Omental fat pad (tissue), 4 donors: ENCODE measurements around the gene TGFB1. TPM values are rescaled to one million over a fixed set of nuclear protein-coding genes. Genes with fewer than 3 reads are reported as not detected.
A peak's percentile ranks its signal among the peaks of the same experiment; 100 is the strongest.
"Not testable (repeated sequence)": the region's sequence is repeated elsewhere in the genome, so short reads cannot be mapped to it uniquely, and the experiment has no call there.

Source experiments
- ATAC-seq: fragments of 150-250 bp; one replicate; pipeline ENCODE4 v1.9.1; 2016; ENCODE audit warnings: mild to moderate bottlenecking, moderate library complexity; ENCODE audit not compliant: low FRiP score
- DNase-seq: peaks from one replicate; pipeline ENCODE4 v3.0.0-alpha.2; 2019; ENCODE audit warnings: low spot score
- total RNA-seq, 4 donors: library from RNA; depleted of rRNA; stranded (reverse); fragments of >200 nt; gene quantifications; one replicate each; pipeline ENCODE4 v1.1.0, GENCODE V29; 2016
- TF ChIP-seq, protein P1 (sequence below), 3 donors: fragments of 450-650 bp; IDR thresholded peaks; one replicate each; pipeline ENCODE4 v1.5.1; 2016 to 2017; ENCODE audit warnings: antibody characterized with exemption in 3 of 3, mild to moderate bottlenecking in 3 of 3, moderate library complexity in 2 of 3

Gene TGFB1
- total RNA-seq, 4 donors from 2014 or later: 17.6 to 43.0 (median 25.2) TPM

DNA sequence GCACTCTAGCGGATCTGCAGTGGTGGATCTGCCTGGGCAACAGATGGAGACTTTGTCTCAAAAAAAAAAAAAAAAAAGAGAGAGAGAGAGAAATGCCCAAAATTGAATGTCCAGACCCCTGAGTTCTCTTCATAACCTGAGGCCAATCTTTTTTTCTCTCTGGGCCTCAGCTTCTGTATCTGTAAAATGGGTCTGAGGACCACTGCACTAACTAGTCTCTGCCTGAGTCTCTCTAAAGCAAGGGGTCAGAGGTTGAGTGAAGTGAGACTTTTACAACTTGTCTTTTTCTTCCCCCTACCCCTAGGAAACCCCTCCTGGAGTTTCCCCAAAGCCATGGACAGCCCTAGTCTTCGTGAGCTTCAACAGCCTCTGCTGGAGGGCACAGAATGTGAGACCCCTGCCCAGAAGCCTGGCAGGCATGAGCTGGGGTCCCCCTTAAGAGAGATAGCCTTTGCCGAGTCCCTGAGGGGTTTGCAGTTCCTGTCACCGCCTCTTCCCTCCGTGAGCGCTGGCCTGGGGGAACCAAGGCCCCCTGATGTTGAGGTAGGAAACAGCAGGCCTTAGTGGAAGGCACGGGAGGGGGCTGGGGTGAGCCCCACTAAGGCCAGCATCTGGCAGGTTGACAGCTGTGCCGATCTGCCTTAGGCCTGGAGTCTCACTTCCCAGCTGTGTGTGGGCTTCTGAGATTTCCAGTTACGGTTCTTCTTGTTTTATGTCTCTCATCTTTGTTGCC lies 24.4 kb upstream of the TGFB1 start:
- TF ChIP-seq, protein P1, sequence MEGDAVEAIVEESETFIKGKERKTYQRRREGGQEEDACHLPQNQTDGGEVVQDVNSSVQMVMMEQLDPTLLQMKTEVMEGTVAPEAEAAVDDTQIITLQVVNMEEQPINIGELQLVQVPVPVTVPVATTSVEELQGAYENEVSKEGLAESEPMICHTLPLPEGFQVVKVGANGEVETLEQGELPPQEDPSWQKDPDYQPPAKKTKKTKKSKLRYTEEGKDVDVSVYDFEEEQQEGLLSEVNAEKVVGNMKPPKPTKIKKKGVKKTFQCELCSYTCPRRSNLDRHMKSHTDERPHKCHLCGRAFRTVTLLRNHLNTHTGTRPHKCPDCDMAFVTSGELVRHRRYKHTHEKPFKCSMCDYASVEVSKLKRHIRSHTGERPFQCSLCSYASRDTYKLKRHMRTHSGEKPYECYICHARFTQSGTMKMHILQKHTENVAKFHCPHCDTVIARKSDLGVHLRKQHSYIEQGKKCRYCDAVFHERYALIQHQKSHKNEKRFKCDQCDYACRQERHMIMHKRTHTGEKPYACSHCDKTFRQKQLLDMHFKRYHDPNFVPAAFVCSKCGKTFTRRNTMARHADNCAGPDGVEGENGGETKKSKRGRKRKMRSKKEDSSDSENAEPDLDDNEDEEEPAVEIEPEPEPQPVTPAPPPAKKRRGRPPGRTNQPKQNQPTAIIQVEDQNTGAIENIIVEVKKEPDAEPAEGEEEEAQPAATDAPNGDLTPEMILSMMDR (IDR thresholded peaks at IDR 0.05): no peak
- no peak for ATAC-seq
- no peak for DNase-seq

DNA sequence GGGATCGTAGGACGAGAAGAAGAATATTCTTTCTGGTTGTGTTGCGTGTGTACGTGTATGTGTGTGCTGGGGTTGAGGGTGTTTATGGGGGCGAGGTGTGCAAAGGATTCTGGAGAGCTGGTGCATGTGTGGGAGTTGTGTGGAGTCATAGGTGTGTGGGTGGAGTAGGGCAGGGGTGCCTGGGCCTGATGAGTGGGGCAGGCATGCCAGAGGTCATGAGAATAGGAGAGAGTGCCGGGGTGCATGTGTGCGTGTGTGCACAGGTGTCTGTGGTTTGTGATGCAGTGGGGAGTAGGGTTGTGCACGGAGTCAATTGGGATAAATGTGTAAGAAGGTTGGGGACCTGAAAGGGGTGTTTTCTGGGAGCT lies 23.3 kb upstream of the TGFB1 start:
- peak; percentile 78 for ATAC-seq
- TF ChIP-seq, protein P1 (IDR thresholded peaks at IDR 0.05): no peak
- no peak for DNase-seq

DNA sequence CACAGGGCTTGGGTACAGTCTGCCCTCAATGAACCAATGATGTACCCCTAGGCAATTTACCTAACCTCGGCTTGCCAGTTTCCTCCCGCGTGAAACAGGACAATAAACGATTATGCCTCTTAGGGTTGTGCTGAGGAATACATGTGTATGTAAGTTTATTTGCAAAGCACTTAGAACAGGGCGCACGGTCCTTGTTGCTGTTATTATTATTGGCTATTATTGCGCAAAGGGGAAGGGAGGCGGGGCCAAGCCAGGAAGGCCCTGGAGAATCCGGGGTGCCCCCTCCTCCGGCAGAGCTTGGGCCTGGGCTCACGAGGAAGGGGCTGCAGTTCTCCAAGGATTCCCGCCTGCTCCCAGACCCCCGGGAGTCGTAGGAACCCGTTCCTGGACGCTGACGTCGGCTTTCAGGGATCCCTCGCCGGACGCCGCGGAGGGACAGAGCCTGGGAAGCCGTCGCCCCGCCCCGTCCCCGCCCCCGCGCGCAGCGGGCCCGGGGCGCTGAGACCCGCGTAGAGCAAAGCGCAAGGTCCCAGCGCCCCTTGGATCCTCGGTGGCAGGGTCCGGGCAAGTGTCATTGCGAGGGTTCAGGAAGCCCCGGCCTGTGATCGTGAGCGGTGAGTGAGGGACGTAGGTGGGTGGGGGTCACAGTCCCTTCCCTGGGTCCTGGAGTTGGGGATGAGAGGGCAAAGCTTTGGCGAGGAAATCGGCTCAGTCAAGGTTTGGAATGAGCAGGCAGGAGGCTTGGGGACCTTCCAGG lies 22.7 kb upstream of the TGFB1 start, which contains the start of gene TMEM91:
Gene TMEM91 (plus strand): TSS at position 293 of the 757 bp plus-strand sequence. CDS start 1,777 bp downstream, outside the sequence.
- TF ChIP-seq, protein P1 (IDR thresholded peaks at IDR 0.05): no peak
- ATAC-seq (peak; percentile 54), DNase-seq (no peak)

DNA sequence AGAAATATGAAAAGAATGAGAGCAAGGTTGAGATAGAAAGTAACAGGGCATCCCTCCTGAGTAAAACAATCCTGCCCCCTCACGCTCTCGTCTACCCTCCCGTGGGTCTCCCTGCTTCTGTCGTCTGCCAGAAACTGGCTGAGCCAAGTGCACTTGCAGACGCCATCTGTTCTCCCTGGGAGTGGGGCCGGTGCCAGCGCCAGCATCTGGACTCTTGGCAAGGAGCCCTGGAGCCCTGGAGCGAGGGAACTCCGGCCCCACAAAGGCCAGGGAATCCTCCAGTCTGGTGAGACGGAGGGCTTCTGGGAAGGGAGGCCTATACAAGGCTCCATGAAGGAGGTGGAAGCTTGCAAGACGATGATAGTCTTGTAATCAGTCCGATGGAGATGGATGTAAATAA lies 20.3 kb upstream of the TGFB1 start:
- no peak for DNase-seq
- TF ChIP-seq, protein P1 (IDR thresholded peaks at IDR 0.05): no peak
- no peak for ATAC-seq

DNA sequence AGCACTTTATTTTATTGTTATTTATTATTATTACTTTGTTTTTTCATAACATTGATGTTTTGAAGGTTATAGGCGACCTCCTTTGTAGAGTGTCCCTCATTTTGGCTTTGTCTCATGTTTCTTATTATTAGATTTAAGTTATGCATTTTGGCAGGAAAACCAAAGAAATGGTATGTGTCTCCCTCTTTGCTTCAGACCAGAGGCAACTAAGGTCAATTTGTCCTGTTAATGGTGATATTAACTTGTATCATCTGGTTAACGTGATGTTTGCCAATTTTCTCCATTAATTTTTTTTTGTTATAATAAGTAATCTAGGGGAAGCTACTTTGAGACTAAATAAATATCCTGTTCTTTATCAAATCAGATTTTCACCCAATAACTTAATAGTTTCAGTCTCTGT lies 18.8 kb upstream of the TGFB1 start:
- ATAC-seq (no peak), DNase-seq (no peak)
- TF ChIP-seq, protein P1 (IDR thresholded peaks at IDR 0.05): no peak

DNA sequence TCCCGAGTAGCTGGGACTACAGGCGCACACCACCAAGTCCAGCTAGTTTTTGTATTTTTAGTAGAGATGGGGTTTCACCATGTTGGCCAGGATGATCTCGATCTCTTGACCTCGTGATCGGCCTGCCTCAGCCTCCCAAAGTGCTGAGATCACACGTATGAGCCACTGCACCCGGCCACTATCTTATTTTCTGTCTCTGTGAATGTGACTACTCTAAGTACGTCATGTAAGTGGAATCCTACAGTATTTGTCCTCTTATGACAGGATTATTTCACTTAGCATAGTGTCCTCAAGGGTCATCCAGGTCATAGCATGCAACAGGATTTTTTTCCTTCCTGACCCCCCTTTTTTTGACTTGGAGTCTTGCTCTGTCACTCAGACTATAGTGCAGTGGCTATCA lies 17.8 kb upstream of the TGFB1 start:
- TF ChIP-seq, protein P1 (IDR thresholded peaks at IDR 0.05): no peak
- ATAC-seq: no peak

DNA sequence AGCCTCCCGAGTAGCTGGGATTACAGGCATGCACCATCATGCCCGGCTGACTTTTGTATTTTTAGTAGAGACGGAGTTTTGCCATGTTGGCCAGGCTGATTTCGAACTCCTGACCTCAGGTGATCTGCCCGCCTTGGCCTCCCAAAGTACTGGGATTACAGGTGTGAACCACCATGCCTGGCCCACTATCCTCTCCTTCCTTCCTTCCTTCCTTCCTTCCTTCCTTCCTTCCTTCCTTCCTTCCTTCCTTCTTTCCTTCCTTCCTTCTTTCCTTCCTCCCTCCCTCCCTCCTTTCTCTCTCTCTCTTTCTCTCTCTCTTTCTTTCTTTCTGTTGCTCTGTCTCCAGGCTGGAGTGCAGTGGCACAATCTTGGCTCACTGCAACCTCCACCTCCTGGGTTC lies 17.4 kb upstream of the TGFB1 start:
- ATAC-seq, DNase-seq: not testable (repeated sequence)

More for the DNA sequence above, 17.8 kb upstream of the TGFB1 start:
- no peak for DNase-seq
